BJ (cell line): ENCODE data around the gene FAF2. TPM values are rescaled to one million over a fixed set of nuclear protein-coding genes. Genes with fewer than 3 reads are reported as not detected.
"Not testable (repeated sequence)": the region's sequence is repeated elsewhere in the genome, so short reads cannot be mapped to it uniquely, and the experiment has no call there.

Source experiments
- CTCF ChIA-PET: fragments of 350-600 bp; formaldehyde crosslinking; extraction: SDS; loops from one replicate; lab custom pipeline; 2021; ENCODE audit warnings: antibody characterized with exemption, inconsistent platforms; lab: Yijun Ruan, JAX
- POLR2A ChIA-PET: fragments of 300-600 bp; sonication (Branson Sonifier 250); formaldehyde crosslinking; extraction: SDS; loops from one replicate; lab custom pipeline; 2021; ENCODE audit warnings: antibody characterized with exemption; lab: Charles Lee
- DNase-seq: peaks from one replicate; pipeline ENCODE4 v3.0.0-alpha.2; 2011; ENCODE audit warnings: low read depth
- H3K27me3 ChIP-seq: 2 replicates; pipeline ENCODE4 v1.6.0; 2011; ENCODE audit warnings: low read length; ENCODE audit not compliant: control insufficient read depth, insufficient read depth
- H3K36me3 ChIP-seq: 2 replicates; pipeline ENCODE4 v1.5.1; 2011; ENCODE audit warnings: low read length; ENCODE audit not compliant: control insufficient read depth, insufficient read depth
- H3K4me3 ChIP-seq: 2 replicates; pipeline ENCODE4 v1.5.1; 2011; ENCODE audit warnings: low read depth, mild to moderate bottlenecking, control low read depth, low read length
- polyA plus RNA-seq: library from polyadenylated mRNA; depleted of rRNA; stranded (reverse); fragments of >200 nt; gene quantifications from 2 replicates; pipeline ENCODE4 v1.2.3, GENCODE V29; 2011
- TF ChIP-seq, protein P1 (sequence below): IDR thresholded peaks from 2 replicates; pipeline ENCODE4 v1.5.1; 2011; ENCODE audit warnings: low read depth, mild to moderate bottlenecking, control low read depth, inconsistent platforms, low read length, moderate library complexity; ENCODE audit not compliant: insufficient read depth

The FAF2 gene
- polyA plus RNA-seq, 1 experiment: 36.9 TPM

DNA sequence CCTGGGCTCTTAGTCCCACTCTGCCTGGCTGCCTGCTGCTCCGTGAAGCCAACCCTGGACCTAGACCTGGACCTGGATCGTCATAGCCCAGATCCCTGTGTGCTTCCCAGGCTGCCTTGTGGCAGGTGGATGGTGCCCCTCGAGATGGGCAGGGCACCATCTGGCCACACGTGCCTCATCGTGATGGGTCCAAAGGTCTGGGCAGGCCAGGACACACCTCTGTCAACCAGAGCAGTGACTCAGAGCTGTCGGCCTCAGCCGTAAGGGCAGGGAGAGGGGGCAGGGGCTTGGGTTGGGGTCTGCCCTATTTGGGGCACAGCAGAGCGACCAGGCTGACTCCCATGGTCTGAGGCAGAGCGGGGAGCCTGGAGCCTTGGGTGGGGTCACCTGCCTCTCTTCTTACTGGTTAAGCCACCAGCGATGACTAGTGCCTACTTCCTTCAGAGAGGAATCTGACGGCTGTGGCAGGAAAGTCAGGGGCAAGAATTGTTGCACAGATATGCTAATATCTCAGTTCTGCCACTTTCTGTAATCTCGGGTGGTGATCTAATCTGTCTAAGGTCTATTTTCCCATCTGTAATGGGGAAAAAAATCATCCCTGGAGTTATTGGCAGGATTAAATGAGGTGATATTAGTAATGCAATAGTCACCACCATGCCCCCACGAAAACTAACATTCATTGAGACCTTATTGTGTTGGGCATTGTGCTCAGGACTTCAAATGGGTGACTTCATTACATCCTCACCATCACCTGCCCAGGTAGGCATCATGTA, 97.7 kb downstream of the FAF2 start:
- TF ChIP-seq, protein P1, sequence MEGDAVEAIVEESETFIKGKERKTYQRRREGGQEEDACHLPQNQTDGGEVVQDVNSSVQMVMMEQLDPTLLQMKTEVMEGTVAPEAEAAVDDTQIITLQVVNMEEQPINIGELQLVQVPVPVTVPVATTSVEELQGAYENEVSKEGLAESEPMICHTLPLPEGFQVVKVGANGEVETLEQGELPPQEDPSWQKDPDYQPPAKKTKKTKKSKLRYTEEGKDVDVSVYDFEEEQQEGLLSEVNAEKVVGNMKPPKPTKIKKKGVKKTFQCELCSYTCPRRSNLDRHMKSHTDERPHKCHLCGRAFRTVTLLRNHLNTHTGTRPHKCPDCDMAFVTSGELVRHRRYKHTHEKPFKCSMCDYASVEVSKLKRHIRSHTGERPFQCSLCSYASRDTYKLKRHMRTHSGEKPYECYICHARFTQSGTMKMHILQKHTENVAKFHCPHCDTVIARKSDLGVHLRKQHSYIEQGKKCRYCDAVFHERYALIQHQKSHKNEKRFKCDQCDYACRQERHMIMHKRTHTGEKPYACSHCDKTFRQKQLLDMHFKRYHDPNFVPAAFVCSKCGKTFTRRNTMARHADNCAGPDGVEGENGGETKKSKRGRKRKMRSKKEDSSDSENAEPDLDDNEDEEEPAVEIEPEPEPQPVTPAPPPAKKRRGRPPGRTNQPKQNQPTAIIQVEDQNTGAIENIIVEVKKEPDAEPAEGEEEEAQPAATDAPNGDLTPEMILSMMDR: no peak
- Histone ChIP-seq H3K36me3 (no peaks in the 10 kb centered on the region), H3K27me3 (no peaks in the 10 kb centered on the region; the same call in 1 of the 2 replicates), H3K4me3 (no peak overlapping the region)
- ChIA-PET CTCF (interaction anchor here (0.6 kb wide), 1 partner anchor 28 kb away, joined by 3 read pairs; no protein-coding TSS in a partner anchor), POLR2A (no interaction called here)
- DNase-seq: no peak

DNA sequence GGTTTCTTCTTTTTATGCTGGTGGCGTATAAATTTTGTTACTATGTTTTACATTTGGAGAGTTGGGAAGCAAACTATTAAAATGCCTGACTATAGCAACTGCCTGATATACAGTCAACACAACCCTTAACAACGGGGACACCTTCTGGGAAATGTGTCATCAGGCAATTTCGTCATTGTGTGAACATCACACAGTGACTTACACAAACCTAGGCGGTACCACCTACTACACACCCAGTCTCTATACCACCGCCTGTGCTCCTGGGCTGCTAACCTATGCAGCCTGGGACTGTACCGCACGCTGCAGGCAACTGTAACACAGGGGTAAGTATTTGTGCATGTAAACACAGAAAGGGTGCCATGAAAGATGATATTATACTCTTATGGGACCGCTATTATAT, 99.6 kb downstream of the FAF2 start:
- DNase-seq: no peak
- H3K27me3 ChIP-seq: no peaks in the 10 kb centered on the region; the same call in 1 of the 2 replicates
- no peaks in the 10 kb centered on the region for H3K36me3 ChIP-seq
- no peak overlapping the region for H3K4me3 ChIP-seq
- TF ChIP-seq, protein P1: no peak
- ChIA-PET CTCF (interaction anchor here (0.9 kb wide), 1 partner anchor 26 kb away, joined by 3 read pairs; no protein-coding TSS in a partner anchor), POLR2A (no interaction called here)

DNA sequence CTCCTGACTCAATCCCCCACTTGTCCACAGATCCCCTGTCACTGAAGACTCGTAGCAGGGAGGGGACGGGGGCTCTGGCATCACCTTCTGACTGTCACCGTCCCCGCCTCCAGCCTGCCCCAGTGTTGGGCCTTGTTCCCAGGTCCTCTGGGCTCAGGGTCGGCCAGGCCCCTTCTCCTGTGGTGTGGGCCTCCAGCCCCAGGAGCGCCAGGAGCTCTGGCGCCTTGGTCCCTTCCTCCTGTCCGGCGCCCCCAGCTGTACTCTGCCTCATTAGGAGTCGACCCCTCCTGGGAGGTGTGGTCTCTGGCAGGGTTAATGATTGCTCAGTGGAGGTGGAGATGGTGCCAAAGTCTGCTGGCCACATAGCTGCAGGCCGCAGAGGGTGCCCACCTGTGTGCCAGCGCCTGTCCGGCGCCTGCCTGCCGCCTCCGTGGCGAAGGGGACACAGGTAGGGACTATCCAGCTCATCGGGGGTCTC, 100.8 kb downstream of the FAF2 start, which contains the start of gene CDHR2:
CDHR2 (plus strand) TSS at position 376 of the 478 bp plus-strand sequence. CDS start 16,011 bp downstream, outside the sequence.
- CTCF ChIA-PET: interaction anchor here (0.6 to 1.3 kb wide), 2 partner anchors 25 to 230 kb away, joined by 3 to 4 read pairs; no protein-coding TSS in a partner anchor
- TF ChIP-seq, protein P1: no peak

DNA sequence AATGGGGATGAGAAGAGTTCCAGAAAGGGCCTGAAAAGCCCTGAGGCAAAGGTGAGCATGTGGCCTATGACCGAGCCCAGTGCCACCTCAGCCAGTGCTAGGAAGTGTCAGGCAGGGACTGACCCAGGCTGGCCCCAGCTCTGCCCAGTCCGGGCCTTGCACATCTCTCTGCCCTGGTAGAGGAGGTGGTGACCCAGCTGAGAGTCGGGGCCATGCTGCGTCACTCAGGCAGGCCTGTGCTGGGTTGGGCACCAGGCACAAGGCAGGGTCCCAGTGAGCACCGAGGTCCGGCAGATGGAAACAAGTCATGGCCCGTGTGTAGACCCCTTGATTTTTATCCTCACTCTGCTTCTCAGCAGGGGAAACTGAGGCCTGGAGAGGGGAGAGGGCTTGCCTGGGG, 101.7 kb downstream of the FAF2 start:
- DNase-seq: no peak
- Histone ChIP-seq H3K36me3 (no peaks in the 10 kb centered on the region), H3K27me3 (no peaks in the 10 kb centered on the region; the same call in none of the 2 replicates), H3K4me3 (no peak overlapping the region)
- TF ChIP-seq, protein P1: no peak
- ChIA-PET POLR2A (no interaction called here), CTCF (interaction anchor here (0.6 to 1.3 kb wide), 3 partner anchors 22 to 1018 kb away, joined by 3 read pairs; no protein-coding TSS in a partner anchor)

More for the DNA sequence above, 100.8 kb downstream of the FAF2 start, which contains the start of gene CDHR2:
- DNase-seq: no peak
- Histone ChIP-seq H3K4me3 (no peak within 1 kb of the TSS), H3K36me3 (no peaks in the 10 kb centered on the region), H3K27me3 (no peaks in the 10 kb centered on the region; the same call in 1 of the 2 replicates)
- POLR2A ChIA-PET: no interaction called here

DNA sequence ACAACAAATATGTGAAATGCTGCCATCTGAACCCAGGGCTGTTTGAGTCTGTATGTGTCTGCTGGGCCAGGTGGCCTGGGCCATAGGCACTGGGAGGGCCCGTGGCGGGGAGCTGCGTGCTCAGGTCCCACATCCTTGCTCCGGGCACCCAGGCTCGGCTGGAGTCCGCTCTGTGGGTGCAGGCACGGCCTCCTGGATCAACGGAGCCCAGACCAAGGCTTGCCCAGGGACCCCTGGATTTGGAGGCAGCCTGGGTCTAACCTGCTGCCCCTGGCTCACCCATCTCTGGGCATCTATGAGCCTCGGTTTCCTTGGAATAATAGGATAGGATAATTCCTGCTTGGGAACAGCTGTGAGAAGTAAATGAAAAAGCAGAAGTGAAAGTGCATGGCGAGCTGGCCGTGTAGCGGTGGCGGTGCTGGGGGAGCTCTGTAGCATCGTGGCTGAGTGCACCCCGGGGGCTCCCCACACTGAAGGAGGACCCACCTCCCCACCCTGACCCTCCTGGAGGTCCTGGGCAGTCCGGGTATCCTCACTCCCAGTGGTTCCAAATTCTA, 102.2 kb downstream of the FAF2 start:
- TF ChIP-seq, protein P1: no peak
- no peak overlapping the region for H3K4me3 ChIP-seq
- no peaks in the 10 kb centered on the region; the same call in none of the 2 replicates for H3K27me3 ChIP-seq
- CTCF ChIA-PET: interaction anchor here (0.6 kb wide), 2 partner anchors 22 to 1018 kb away, joined by 3 read pairs; no protein-coding TSS in a partner anchor
- no peak for DNase-seq
- POLR2A ChIA-PET: no interaction called here
- H3K36me3 ChIP-seq: no peaks in the 10 kb centered on the region

DNA sequence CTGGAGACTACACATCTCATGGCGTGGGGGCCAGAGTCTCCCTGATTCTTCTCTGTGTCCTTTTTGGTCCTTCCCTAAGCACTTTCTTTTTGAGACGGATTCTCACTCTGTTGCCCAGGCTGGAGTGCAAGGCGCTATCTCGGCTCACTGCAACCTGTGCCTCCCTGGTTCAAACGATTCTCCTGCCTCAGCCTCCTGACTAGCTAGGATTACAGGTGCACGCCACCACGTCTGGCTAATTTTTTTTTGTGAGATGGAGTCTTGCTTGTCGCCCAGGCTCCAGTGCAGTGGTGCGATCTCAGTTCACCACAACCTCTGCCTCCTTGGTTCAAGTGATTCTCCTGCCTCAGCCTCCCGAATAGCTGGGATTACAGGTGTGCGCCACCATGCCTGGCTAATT, 102.8 kb downstream of the FAF2 start:
- H3K4me3 ChIP-seq, DNase-seq, POLR2A ChIA-PET, H3K36me3 ChIP-seq, H3K27me3 ChIP-seq, CTCF ChIA-PET: not testable (repeated sequence)
